DND-41 (cell line): ENCODE results near the gene TNS1.

Experiments
- EZH2 ChIP-seq: IDR thresholded peaks from 3 replicates; pipeline ENCODE4 v1.6.1; 2012; ENCODE audit warnings: borderline replicate concordance, low read depth, mild to moderate bottlenecking, moderate library complexity, low read length, inconsistent platforms; ENCODE audit not compliant: severe bottlenecking
- TF ChIP-seq, protein P1 (sequence below): IDR thresholded peaks from 2 replicates; pipeline ENCODE4 v1.5.1; 2012; ENCODE audit warnings: borderline replicate concordance, low read length, moderate library complexity, mild to moderate bottlenecking; ENCODE audit not compliant: poor library complexity, severe bottlenecking; ENCODE audit errors: extremely low read depth

DNA sequence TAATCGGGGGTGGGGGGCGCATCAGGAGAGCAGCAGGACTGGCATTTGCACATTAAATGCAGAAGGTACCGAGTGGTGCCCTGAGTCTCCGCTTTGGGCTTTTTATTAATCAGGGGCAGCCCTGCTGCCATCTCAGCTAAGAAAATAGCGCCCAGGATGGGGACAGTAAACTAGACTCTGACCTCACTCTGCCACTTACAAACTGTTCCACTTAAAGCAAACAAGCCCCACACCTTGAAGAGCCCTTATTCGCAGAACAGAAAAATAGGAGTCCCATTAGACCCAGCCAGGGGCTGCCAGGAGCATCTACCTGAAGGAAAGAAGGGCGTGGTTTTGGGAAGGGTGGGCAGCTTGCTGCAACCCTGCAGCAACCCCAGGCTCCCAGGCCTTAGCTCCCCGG lies 165.3 kb downstream of the TNS1 start:
- TF ChIP-seq, protein P1, sequence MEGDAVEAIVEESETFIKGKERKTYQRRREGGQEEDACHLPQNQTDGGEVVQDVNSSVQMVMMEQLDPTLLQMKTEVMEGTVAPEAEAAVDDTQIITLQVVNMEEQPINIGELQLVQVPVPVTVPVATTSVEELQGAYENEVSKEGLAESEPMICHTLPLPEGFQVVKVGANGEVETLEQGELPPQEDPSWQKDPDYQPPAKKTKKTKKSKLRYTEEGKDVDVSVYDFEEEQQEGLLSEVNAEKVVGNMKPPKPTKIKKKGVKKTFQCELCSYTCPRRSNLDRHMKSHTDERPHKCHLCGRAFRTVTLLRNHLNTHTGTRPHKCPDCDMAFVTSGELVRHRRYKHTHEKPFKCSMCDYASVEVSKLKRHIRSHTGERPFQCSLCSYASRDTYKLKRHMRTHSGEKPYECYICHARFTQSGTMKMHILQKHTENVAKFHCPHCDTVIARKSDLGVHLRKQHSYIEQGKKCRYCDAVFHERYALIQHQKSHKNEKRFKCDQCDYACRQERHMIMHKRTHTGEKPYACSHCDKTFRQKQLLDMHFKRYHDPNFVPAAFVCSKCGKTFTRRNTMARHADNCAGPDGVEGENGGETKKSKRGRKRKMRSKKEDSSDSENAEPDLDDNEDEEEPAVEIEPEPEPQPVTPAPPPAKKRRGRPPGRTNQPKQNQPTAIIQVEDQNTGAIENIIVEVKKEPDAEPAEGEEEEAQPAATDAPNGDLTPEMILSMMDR, result no peak
- TF ChIP-seq EZH2, result no peak
